ENCODE measurements around the gene ULK3. TPM values are rescaled to one million over a fixed set of nuclear protein-coding genes. Genes with fewer than 3 reads are reported as not detected.
A peak's percentile ranks its signal among the peaks of the same experiment; 100 is the strongest.

Gene ULK3
- total RNA-seq, 1 donor from 2014 or later = 35.8 TPM

GRCh38 chr15:74870436-74871215 is 27.7 kb upstream of the ULK3 start:
- intact Hi-C loops (cut with DNase I) = no loop called here
- ATAC-seq (ENCODE audit: poor library complexity) (no peak), DNase-seq (no peak)

GRCh38 chr15:74869726-74870407 is 26.9 kb upstream of the ULK3 start:
- peak; percentile 84 for DNase-seq
- intact Hi-C loops (cut with DNase I) = no loop called here
- peak; percentile 43 for ATAC-seq (ENCODE audit: poor library complexity)

GRCh38 chr15:74869372-74869725 is 26.4 kb upstream of the ULK3 start:
- DNase-seq = no peak
- intact Hi-C loops (cut with DNase I) = no loop called here
- ATAC-seq (ENCODE audit: poor library complexity) = peak; percentile 26

GRCh38 chr15:74868059-74868458 is 25.1 kb upstream of the ULK3 start:
- DNase-seq = peak; percentile 48
- peak; percentile 5 for ATAC-seq (ENCODE audit: poor library complexity)
- intact Hi-C loops (cut with DNase I) = no loop called here

GRCh38 chr15:74867466-74868038 is 24.6 kb upstream of the ULK3 start:
- peak; percentile 4 for ATAC-seq (ENCODE audit: poor library complexity)
- intact Hi-C loops (cut with DNase I) = no loop called here
- peak; percentile 1 for DNase-seq

- no peak for ATAC-seq (ENCODE audit: poor library complexity)
- intact Hi-C loops (cut with DNase I) = no loop called here
- peak; percentile 22 for DNase-seq
These were observed 23.1 kb upstream of the ULK3 start for GRCh38 chr15:74866090-74866489.

GRCh38 chr15:74865316-74865715 is 22.4 kb upstream of the ULK3 start:
- ATAC-seq (ENCODE audit: poor library complexity) (no peak), DNase-seq (peak; percentile 2)
- intact Hi-C loops (cut with DNase I) = no loop called here

- no peak for DNase-seq
- intact Hi-C loops (cut with DNase I) = no loop called here
- ATAC-seq (ENCODE audit: poor library complexity) = no peak
These were observed 21.3 kb upstream of the ULK3 start for GRCh38 chr15:74864296-74864695.

- intact Hi-C loops (cut with DNase I) = no loop called here
- ATAC-seq (ENCODE audit: poor library complexity) = peak; percentile 33
- peak; percentile 13 for DNase-seq
These were observed 20.5 kb upstream of the ULK3 start for GRCh38 chr15:74863239-74864056.

GRCh38 chr15:74858369-74858740 is 15.4 kb upstream of the ULK3 start:
- ATAC-seq (ENCODE audit: poor library complexity) (no peak), DNase-seq (no peak)
- intact Hi-C loops (cut with DNase I) = no loop called here

- DNase-seq = no peak
- ATAC-seq (ENCODE audit: poor library complexity) = no peak
- intact Hi-C loops (cut with DNase I) = no loop called here
These were observed 14.9 kb upstream of the ULK3 start for GRCh38 chr15:74857671-74858368.

GRCh38 chr15:74857082-74857655 is 14.2 kb upstream of the ULK3 start:
- intact Hi-C loops (cut with DNase I) = no loop called here
- no peak for DNase-seq
- ATAC-seq (ENCODE audit: poor library complexity) = peak; percentile 48

- intact Hi-C loops (cut with DNase I) = no loop called here
- no peak for ATAC-seq (ENCODE audit: poor library complexity)
These were observed 13.6 kb upstream of the ULK3 start for GRCh38 chr15:74856537-74856936.

GRCh38 chr15:74855857-74856256 is 12.9 kb upstream of the ULK3 start:
- DNase-seq = no peak
- peak; percentile 64 for ATAC-seq (ENCODE audit: poor library complexity)
- intact Hi-C loops (cut with DNase I) = no loop called here

More at GRCh38 chr15:74856537-74856936, 13.6 kb upstream of the ULK3 start:
- DNase-seq = no peak

- DNase-seq (peak; percentile 13), ATAC-seq (ENCODE audit: poor library complexity) (no peak)
- intact Hi-C loops (cut with DNase I) = no loop called here
These were observed 11.6 kb upstream of the ULK3 start for GRCh38 chr15:74854453-74855022.

GRCh38 chr15:74851960-74852359 is 9.0 kb upstream of the ULK3 start:
- intact Hi-C loops (cut with DNase I) = no loop called here
- DNase-seq (peak; percentile 8), ATAC-seq (ENCODE audit: poor library complexity) (no peak)

- ATAC-seq (ENCODE audit: poor library complexity) (no peak), DNase-seq (no peak)
- intact Hi-C loops (cut with DNase I) = no loop called here
These were observed 7.4 kb upstream of the ULK3 start for GRCh38 chr15:74850393-74850792.

- intact Hi-C loops (cut with DNase I) = no loop called here
- DNase-seq (peak; percentile 64), ATAC-seq (ENCODE audit: poor library complexity) (peak; percentile 44)
These were observed 4.5 kb upstream of the ULK3 start for GRCh38 chr15:74847432-74847831.
